ENCODE measurements around the gene SRGAP2.
"Not testable (repeated sequence)": the region's sequence is repeated elsewhere in the genome, so short reads cannot be mapped to it uniquely, and the experiment has no call there.

SRGAP2 gene

DNA sequence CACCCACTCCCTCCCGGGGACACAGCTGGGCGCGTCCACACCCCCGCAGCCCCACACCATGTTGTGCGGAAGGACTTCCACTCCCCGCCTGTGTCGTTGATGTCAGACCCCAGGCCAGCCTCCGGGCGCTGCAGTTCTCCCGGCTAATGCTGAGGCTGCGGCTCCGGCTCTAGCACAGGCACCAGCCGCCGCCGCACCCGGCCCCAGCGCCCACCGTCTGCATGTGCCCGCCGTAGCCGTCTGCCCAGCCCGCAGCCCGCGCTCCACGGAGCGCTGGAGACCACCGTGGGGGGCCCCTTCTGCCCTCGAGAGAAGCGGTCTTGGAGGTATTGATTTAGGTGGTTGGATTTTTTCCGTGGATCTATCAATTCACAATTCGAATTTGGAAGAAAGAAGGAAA, 2.2 kb downstream of the SRGAP2 start:
- in situ Hi-C loops (cut with HindIII; ENCODE audit: low sequenced_read_pairs): not testable (repeated sequence)

DNA sequence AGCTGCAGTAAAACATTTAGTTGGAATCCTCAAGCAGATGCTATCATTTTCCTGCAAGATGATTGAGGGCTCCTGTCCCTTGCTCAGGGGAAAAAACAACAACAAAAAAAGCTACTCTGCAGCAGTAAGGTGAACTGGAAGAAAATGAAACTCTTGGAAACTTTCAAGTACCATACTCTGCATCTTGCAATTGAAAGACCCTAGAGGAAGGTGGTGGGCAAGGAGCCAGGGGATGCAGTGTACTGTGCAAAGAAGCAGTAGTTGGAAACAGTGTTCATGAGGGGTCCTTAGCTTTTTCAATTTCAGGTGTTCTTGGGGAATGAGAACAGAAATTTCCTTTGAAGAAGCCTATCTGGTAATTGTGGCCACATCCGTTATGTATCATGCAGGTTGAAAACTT, 7.5 kb downstream of the SRGAP2 start:
- in situ Hi-C loops (cut with HindIII; ENCODE audit: low sequenced_read_pairs): not testable (repeated sequence)

DNA sequence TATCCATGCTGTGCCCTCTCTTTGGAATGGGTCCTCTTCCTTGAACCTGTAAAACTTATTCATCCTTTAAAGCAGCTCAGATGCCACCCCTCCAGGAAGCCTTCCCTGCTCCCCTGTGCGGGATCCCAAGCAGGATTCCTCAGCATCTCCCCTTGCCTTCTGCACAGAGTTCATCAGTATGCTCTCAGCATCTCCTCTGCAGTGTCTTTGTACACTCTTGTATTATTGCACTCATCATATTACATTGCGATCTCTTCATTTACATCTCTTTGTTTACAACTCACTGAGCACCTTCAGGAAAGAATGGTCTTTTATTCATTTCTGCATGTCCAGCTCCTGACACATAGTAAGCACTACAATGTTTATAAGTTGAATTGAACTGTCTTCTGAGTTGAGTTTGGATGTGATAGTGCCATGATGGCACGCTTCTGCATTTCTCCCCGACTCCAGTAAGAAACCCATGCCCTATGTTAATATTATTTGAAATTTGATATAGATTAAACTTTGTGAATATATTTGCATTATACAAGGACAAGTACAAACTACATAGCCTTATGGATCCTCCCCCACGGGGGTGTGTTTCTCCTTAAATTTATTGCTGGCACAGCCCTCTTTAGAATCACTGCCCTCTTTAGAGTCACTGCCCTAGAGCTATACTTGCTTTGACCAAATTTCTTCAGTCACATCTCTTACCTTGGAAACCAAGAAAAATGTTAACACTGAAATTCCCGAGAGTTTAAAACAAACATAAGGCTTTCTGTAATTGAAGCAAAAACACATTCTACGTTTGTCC, 12.5 kb downstream of the SRGAP2 start:
- in situ Hi-C loops (cut with HindIII; ENCODE audit: low sequenced_read_pairs): not testable (repeated sequence)

DNA sequence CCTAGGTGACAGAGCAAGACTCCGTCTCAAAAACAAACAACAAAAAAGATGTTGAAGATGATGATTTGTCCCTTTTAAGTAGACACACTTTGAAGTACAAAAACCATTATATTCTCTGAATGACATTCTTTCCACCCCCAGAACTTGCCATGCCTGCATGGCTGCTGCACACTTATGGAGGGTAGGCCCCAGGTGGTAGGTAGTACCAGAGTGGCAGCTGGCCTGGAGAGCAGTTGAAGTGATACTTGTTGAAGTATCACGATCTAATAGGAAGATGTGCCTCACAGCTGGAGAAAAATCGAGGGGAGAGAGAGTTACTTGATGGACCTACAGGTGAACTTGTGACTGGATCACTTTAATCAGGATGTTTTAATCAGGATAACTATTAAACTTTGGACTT, 14.9 kb downstream of the SRGAP2 start:
- in situ Hi-C loops (cut with HindIII; ENCODE audit: low sequenced_read_pairs): not testable (repeated sequence)

DNA sequence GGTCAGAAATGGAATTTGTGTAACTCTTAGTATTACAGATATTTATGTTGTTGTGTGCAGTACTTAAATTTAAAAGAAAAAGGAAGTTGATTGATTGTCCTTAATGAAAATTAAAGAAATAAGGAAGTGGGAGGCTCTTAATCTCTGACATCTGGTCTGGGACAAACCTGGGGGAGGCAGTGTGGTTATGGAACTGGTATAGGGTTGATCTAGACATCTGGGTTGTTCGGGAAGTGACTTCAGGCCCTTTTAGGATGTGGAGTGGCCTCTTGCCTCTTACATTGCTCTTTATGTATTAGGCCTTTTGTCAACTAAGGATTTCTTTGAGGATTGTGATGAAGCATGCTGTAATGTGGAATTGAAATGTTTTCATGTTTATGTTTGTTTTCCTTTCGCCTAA, 15.4 kb downstream of the SRGAP2 start:
- in situ Hi-C loops (cut with HindIII; ENCODE audit: low sequenced_read_pairs): not testable (repeated sequence)

DNA sequence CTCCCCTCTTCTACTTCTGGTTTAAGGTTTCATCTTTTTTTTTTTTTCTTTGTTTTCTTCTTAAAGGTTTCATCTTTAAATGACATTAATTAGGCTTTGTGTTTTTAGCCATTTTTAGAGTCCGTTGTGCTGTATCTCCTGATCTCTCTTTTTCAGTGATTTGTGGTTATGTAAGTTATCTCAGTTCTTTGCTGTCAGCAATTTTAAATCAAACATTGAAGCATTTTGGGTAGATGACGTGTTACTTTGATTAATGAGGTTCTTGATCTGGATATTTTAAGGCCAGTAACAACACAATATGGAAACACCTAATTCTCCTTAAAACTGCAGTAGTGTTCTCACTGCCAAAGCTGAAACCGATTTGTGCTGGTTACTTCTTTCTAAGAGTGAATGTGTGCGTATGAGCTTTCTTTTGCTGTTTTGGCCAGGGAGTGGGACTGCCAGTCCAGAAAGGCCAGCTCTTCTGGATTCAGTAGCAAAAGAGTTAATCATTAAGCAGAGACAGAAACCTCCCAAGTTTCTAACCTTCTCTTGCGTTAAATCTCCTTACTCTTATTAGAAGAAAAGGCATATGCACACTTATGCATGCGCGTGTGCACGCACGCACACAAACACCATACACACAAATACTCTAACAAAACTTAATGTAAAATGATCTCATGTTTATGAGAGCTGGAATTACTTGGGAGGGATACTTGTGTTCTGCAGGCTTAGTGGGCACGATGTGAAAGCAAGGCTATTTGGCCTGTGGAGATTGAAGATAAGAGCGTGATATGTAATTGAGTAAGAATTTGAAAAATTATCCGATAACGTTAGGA, 16.4 kb downstream of the SRGAP2 start:
- in situ Hi-C loops (cut with HindIII; ENCODE audit: low sequenced_read_pairs): not testable (repeated sequence)

DNA sequence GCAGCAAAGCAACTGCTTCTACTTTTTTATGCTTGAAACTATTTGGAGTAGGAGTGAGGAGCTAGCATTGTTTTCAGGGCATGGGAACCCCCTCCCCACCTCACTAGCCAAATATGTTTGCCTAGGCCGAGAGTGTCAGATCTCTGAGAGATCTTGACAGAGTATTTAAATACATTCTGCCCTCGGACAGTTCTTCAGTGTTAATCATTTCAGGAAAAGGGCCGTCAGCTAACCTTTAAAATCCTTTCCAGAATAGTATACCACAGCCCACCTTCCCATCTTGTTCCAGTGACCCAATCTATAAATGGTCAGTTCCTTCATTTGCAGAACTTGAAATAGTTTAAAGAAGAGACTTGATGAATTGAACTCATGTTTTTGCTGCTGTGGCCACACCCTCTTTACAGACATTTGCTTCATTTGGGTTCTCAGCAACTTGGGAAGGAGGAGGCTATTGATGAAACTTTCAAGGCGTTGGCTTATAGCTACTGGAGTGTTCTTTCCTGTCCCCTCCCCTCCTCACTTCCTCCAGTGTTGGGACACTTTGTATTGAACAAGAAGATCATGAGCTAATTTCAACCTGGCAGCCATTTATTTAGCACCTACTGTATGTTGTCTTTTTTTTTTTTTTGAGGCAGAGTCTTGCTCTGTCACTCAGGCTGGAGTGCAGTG, 17.1 kb downstream of the SRGAP2 start:
- in situ Hi-C loops (cut with HindIII; ENCODE audit: low sequenced_read_pairs): not testable (repeated sequence)

DNA sequence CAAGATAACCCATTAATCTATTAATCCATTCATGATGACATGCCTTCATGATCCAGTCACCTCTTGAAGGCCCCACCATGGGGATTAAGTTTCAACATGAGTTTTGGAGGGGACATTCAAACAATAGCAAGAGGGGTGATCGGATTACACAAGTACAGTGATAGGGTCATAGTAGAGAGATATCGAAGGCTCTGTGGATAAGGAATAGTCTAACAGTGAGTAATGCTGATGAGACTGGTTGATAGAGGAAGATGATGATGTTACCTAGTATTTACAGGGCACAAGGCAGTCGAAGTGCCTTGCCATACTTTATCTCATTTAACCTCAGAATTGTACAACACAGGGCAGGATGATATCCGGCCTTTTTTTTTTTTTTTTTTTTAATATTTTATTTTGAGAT, 18.2 kb downstream of the SRGAP2 start:
- in situ Hi-C loops (cut with HindIII; ENCODE audit: low sequenced_read_pairs): not testable (repeated sequence)

DNA sequence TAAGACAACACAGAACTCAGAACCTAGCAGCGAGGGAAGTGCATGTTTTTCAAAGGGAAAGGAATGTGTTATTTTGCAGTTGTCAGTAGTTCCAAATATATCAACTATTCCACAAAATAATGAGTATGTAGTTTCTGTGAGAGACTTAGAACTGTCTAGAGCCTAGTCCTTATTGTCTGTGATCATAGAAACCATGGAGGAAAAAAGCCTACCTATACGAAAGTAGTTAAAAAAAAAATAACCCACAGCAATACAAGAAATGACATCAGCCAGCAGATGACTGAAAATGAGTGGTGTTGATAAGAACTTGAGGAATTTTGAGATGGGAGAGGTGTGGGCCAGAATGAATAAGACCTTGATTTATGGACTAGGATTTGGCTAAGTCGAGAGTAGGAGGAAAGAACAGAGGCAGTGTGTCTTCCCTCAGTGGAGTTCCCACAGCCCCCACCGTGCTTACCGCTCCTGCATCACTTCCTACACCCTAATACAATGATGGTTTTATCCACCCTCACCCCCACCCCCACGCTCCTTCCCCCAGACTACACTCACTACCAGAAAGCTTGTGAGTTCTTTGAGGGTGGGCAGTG, 20.9 kb downstream of the SRGAP2 start:
- in situ Hi-C loops (cut with HindIII; ENCODE audit: low sequenced_read_pairs): not testable (repeated sequence)

DNA sequence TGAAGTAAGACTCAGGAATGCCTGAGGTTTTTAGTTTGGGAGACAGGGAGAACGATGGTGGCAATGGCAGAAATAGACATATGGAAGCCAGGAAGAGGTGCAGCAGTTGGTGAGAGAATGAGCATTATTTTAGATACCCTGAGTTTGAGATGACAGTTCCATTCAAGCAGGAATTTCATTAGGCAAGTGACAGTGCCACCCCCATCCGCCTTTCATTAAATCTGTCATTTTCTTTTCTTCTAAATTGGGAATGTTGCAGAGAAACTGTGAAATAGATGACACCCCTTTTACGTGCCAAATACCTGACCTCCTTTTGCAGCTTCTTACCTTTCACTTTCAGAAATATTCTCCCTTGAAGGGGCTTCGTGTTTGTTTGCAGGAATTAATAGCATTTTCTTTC, 22.0 kb downstream of the SRGAP2 start:
- in situ Hi-C loops (cut with HindIII; ENCODE audit: low sequenced_read_pairs): not testable (repeated sequence)

DNA sequence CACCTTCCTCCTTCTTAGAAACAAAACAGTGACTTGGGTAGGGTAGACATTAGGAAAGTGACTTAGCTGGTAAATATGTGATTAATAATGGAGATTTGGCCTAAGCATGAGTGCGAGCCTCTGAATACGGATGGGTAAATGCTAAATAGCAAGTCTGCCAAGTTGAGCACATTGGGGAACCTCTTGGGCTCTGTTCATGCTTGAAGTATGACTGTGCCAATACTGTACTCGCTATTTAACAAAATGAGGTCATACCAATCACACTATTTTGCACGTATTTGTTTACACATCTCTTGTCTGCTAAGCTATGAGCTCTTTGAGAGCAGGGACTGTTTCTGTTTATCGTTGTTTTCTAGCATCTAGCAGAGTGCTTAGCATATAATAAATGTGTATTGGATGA, 23.5 kb downstream of the SRGAP2 start:
- in situ Hi-C loops (cut with HindIII; ENCODE audit: low sequenced_read_pairs): not testable (repeated sequence)

DNA sequence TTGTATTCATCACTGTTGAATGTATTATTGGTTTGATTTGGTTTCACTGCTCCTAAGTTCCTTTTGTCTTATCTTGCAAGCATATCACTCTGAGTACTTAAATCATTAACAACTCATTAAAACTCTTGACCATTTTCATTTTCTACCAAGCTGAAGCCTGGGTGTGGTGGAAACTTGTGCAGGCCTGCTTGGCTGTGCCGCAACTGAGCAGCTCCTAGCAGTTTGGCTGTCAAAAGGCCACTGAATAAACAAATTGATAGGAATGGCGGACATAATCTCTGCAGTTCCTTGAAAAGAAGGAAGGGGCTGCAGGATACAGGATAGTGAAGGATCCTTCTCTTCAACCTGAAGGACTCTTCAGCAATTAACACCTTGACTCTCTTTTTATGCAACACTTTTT, 25.9 kb downstream of the SRGAP2 start:
- in situ Hi-C loops (cut with HindIII; ENCODE audit: low sequenced_read_pairs): not testable (repeated sequence)

DNA sequence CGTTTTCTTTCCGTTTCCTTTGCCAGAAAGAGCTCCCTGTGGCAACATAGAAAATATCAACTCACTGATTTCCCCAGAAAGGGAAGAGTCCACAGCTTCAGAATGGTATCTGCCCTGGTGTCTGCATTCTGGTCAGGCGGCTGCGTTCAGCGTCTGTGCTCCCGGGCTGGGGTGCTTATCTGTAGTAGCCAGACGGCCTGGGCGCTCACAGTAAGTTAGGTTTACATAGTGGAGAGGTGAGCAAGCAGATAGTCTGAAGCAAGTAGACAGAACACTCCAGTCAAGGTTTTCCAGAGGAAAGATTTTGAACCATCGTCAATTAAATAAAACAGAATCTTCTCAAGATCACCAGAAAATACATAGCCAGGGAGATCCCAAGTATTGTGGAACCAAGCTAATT, 28.6 kb downstream of the SRGAP2 start:
- in situ Hi-C loops (cut with HindIII; ENCODE audit: low sequenced_read_pairs): not testable (repeated sequence)

DNA sequence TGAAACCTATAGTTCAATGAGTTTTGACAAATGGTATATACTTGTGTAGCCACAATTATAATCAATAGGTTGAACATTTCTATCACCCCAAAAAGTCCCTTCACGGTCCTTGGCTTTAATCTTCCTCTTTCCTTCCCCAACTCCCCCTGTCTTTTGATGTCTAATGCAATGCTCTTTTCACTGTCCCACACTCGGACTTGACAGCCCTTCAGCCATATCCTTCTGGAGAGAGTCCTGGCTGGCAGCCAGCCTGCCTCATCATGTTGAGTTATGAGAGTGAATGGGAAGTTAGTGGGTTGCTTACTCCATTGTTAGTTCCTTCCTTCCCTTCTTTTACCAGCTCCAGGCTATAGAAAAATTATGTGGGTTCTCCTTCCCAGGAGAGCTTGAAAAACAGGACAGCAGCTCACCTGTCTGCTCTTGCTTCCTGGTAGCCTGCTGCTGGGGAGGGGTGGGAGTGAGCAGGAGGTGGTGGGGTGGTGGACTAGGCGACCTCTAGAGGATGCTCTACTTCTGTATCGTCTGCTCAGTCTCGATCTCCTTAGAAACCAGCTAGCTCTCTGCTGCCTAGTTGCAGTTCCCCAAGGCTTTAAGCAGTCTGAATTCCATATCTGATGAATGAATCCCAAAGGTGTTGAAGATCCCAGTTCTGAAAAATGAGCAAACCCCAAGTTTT, 29.8 kb downstream of the SRGAP2 start:
- in situ Hi-C loops (cut with HindIII; ENCODE audit: low sequenced_read_pairs): not testable (repeated sequence)

DNA sequence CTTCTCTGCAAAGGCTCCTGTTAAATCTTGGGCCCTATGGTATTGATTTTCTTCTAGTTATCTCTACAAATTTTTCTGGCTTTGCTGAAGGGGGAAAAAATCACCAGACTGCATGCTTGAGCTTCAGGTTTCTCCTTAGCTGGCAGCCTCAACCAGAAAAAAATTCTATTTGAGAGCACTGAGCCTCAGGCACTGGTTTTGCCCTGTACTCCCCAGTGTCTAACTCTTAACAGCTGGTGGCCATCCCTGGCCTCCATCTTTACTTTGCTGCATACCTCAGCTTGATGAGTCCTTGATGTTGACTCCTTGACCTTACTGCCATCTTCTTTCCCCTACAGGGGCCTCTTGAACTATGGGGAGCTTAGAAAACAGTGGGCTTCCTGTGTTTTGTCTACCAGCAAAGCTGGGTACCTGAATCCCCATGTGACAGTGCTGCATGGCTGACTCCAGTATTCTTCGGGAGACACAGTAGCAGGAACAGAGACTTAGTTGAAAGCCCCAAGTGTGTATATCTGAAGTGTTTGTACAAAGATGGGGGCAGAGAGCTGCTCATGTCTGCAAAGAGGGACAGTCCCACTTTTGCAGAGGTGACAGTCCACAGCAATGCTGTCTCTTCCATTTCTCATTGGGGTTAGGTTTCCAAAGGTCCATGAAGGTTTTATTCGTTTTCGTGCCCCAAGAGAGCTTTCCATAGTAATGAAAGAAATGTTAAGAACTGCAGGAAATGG, 31.0 kb downstream of the SRGAP2 start:
- in situ Hi-C loops (cut with HindIII; ENCODE audit: low sequenced_read_pairs): not testable (repeated sequence)

DNA sequence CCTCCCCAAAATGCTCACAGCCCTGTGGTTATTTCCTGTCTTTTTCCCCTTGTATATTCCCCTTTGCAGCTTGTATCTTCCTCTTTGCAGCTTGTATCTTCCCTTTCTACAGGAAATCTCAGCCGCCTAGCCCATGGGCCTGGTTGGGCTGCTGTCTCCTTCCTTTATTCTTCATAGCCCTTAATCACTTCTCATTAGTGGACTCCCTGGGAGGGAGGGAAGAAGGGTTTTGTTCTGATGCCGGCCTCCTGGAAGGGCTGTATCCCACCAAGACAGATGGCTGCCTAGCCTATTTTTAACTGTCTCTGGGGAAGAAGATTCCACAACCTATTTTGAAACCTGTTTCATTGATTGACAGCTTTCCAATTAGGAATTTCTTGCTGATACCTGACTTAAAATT, 31.8 kb downstream of the SRGAP2 start:
- in situ Hi-C loops (cut with HindIII; ENCODE audit: low sequenced_read_pairs): not testable (repeated sequence)

DNA sequence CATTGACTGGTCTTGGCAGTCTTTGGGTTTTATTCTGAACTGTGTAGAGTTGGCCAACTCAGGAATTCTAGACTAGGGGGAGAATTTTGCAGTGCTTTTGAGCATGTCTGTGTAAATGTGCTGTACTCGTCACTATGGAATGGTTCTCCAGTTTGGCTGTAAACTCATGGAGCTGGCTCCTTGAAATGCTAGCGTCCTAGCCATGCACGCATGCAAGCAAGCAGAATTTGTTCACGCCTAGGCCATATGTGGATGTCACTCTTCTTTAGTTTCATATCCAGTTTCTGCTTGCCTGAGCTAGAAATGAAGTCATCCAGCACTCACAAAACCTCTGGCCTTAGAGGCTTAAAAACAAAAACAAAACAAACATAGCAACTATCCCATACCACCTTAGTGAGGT, 36.9 kb downstream of the SRGAP2 start:
- in situ Hi-C loops (cut with HindIII; ENCODE audit: low sequenced_read_pairs): not testable (repeated sequence)

DNA sequence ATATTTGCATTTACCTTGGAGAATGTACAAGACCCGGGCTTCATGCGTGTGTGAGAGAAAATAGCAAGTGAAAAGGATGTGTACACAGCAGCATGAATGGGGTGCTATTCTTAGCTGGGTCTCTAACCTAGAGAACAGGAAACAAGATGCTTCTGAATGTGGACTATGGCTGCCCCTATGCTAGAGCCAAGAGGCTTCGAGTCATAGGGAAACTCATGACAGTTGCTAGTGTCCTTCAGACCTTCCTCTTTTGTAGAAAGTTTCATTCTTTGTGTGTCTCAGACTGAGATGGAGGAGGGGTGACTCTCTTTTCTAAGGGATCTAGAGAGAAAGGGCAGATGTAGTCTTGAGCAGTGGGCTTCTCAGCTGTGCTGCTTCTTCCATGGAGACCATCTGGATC, 40.0 kb downstream of the SRGAP2 start:
- in situ Hi-C loops (cut with HindIII; ENCODE audit: low sequenced_read_pairs): not testable (repeated sequence)

DNA sequence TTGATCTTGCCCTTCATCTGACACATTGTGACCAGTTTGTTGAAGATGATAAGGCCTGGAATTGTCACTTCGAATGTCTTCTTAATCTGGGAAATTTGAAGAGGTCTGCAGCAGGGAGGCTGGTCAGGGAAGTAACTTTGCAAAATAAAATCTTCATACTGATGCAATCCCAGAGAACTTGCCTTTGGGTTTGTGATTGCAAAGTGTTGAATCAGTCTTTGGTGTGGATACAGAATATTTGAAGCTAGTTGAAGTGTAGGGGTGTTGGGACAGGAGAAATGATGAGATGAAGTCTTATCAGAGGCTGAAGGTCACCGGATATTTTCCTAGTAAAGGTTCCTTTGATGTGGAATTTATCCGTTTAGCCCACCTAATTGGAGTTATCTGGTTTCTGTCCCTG, 42.1 kb downstream of the SRGAP2 start:
- in situ Hi-C loops (cut with HindIII; ENCODE audit: low sequenced_read_pairs): not testable (repeated sequence)
